ENCODE data around the gene SEPSECS.

The SEPSECS gene

GRCh38 chr4:25172961-25173915, 13.0 kb upstream of the SEPSECS start:
- H3K9me3 ChIP-seq = no peaks in the 10 kb centered on the region
- no peak overlapping the region for H3K4me3 ChIP-seq (ENCODE audit: low read depth, low read length)
- H3K27me3 ChIP-seq = no peaks in the 10 kb centered on the region
- no peak for TF ChIP-seq CTCF (IDR thresholded peaks at IDR 0.05; ENCODE audit: low read depth, low read length)
- H3K36me3 ChIP-seq = no peaks in the 10 kb centered on the region
- DNase-seq = no peak
- H3K4me1 ChIP-seq = no peaks in the 10 kb centered on the region

- H3K4me3 ChIP-seq (ENCODE audit: low read depth, low read length) = no peak overlapping the region
- no peaks in the 10 kb centered on the region for H3K4me1 ChIP-seq
- no peaks in the 10 kb centered on the region for H3K27me3 ChIP-seq
- no peak for TF ChIP-seq CTCF (IDR thresholded peaks at IDR 0.05; ENCODE audit: low read depth, low read length)
- no peaks in the 10 kb centered on the region for H3K36me3 ChIP-seq
- no peak for DNase-seq
- no peaks in the 10 kb centered on the region for H3K9me3 ChIP-seq
These were observed 11.1 kb upstream of the SEPSECS start for GRCh38 chr4:25171201-25171865.

GRCh38 chr4:25169446-25169845, 9.2 kb upstream of the SEPSECS start:
- TF ChIP-seq CTCF (IDR thresholded peaks at IDR 0.05; ENCODE audit: low read depth, low read length) = no peak
- no peak for DNase-seq
- H3K4me1 ChIP-seq = no peaks in the 10 kb centered on the region
- H3K36me3 ChIP-seq = no peaks in the 10 kb centered on the region
- no peak overlapping the region for H3K4me3 ChIP-seq (ENCODE audit: low read depth, low read length)
- H3K27me3 ChIP-seq = no peaks in the 10 kb centered on the region
- no peaks in the 10 kb centered on the region for H3K9me3 ChIP-seq

GRCh38 chr4:25165916-25166315, 5.7 kb upstream of the SEPSECS start:
- Histone ChIP-seq H3K36me3 (no peaks in the 10 kb centered on the region), H3K27me3 (no peaks in the 10 kb centered on the region), H3K4me3 (ENCODE audit: low read depth, low read length) (no peak overlapping the region), H3K9me3 (no peaks in the 10 kb centered on the region), H3K4me1 (no peaks in the 10 kb centered on the region)
- TF ChIP-seq CTCF (IDR thresholded peaks at IDR 0.05; ENCODE audit: low read depth, low read length) = no peak
- no peak for DNase-seq

- Histone ChIP-seq H3K4me1 (no peaks in the 10 kb centered on the region; the same call in 1 of the 2 replicates), H3K9me3 (no peaks in the 10 kb centered on the region), H3K36me3 (no peaks in the 10 kb centered on the region), H3K27me3 (no peaks in the 10 kb centered on the region), H3K4me3 (ENCODE audit: low read depth, low read length) (no peak overlapping the region)
- DNase-seq = no peak
- TF ChIP-seq CTCF (IDR thresholded peaks at IDR 0.05; ENCODE audit: low read depth, low read length) = no peak
These were observed 2.9 kb upstream of the SEPSECS start for GRCh38 chr4:25163196-25163595.

GRCh38 chr4:25162566-25162965, 2.3 kb upstream of the SEPSECS start:
- DNase-seq = no peak
- TF ChIP-seq CTCF (IDR thresholded peaks at IDR 0.05; ENCODE audit: low read depth, low read length) = no peak
- Histone ChIP-seq H3K4me1 (no peaks in the 10 kb centered on the region; the same call in 1 of the 2 replicates), H3K9me3 (no peaks in the 10 kb centered on the region), H3K4me3 (ENCODE audit: low read depth, low read length) (no peak overlapping the region), H3K36me3 (no peaks in the 10 kb centered on the region), H3K27me3 (no peaks in the 10 kb centered on the region)
